CD4-positive, alpha-beta T cell treated with Interleukin-17A for 4 hours (primary cell): ENCODE data around the gene MEX3B.

Source experiments
- DNase-seq: peaks from one replicate; pipeline ENCODE4 v3.0.0-alpha.2; 2020; ENCODE audit warnings: mixed read lengths

Gene MEX3B

GRCh38 chr15:82045892-82046665, at the start of gene MEX3B:
Gene MEX3B, minus strand, starts transcription at chr15:82046018. Its CDS starts 313 bp downstream, at chr15:82045705.
- peak; percentile 92 for DNase-seq

- DNase-seq: no peak
Observed at GRCh38 chr15:82093774-82094211, 48.0 kb upstream of the MEX3B start.

- no peak for DNase-seq
Observed at GRCh38 chr15:82093325-82093724, 47.5 kb upstream of the MEX3B start.

GRCh38 chr15:82091636-82092140, 45.9 kb upstream of the MEX3B start:
- no peak for DNase-seq

GRCh38 chr15:82086243-82086995, 40.6 kb upstream of the MEX3B start:
- no peak for DNase-seq

GRCh38 chr15:82081914-82082762, 36.3 kb upstream of the MEX3B start:
- DNase-seq: no peak

- no peak for DNase-seq
Observed at GRCh38 chr15:82080774-82081173, 35.0 kb upstream of the MEX3B start.

- no peak for DNase-seq
Observed at GRCh38 chr15:82079736-82080135, 33.9 kb upstream of the MEX3B start.

GRCh38 chr15:82074610-82075009, 28.8 kb upstream of the MEX3B start:
- no peak for DNase-seq

GRCh38 chr15:82072926-82073537, 27.2 kb upstream of the MEX3B start:
- DNase-seq: no peak

- DNase-seq: no peak
Observed at GRCh38 chr15:82066455-82066854, 20.6 kb upstream of the MEX3B start.

- no peak for DNase-seq
Observed at GRCh38 chr15:82064824-82065223, 19.0 kb upstream of the MEX3B start.

GRCh38 chr15:82062479-82063454, 16.9 kb upstream of the MEX3B start:
- DNase-seq: no peak

GRCh38 chr15:82060817-82061216, 15.0 kb upstream of the MEX3B start:
- DNase-seq: no peak

- no peak for DNase-seq
Observed at GRCh38 chr15:82058517-82059204, 12.8 kb upstream of the MEX3B start.

- no peak for DNase-seq
Observed at GRCh38 chr15:82058026-82058425, 12.2 kb upstream of the MEX3B start.

GRCh38 chr15:82056958-82057823, 11.4 kb upstream of the MEX3B start:
- no peak for DNase-seq

GRCh38 chr15:82052751-82053150, 6.9 kb upstream of the MEX3B start:
- no peak for DNase-seq

- DNase-seq: no peak
Observed at GRCh38 chr15:82051664-82052063, 5.8 kb upstream of the MEX3B start.

- DNase-seq: no peak
Observed at GRCh38 chr15:82048811-82049210, 3.0 kb upstream of the MEX3B start.
